Liver (tissue), 9 donors: ENCODE results near the gene SHOX. TPM values are rescaled to one million over a fixed set of nuclear protein-coding genes. Genes with fewer than 3 reads are reported as not detected.

Experiments used
- DNase-seq: peaks from one replicate; pipeline ENCODE4 v3.0.0-alpha.2; 2017; ENCODE audit warnings: low spot score
- H3K27ac ChIP-seq, 2 donors: one replicate each; pipeline ENCODE4 v1.7.0; 2013; ENCODE audit warnings: inconsistent platforms in 2 of 2, low read length in 2 of 2, control low read depth in 1 of 2, low read depth in 1 of 2, mild to moderate bottlenecking in 1 of 2
- H3K27me3 ChIP-seq, 4 donors: one replicate each; pipeline versions ENCODE4 v1.6.1 to v1.7.0; 2013; ENCODE audit warnings: low read length in 3 of 4, inconsistent platforms in 1 of 4, mild to moderate bottlenecking in 1 of 4, moderate library complexity in 1 of 4; ENCODE audit not compliant: control insufficient read depth in 4 of 4, insufficient read depth in 4 of 4
- H3K36me3 ChIP-seq, 4 donors: one replicate each; pipeline versions ENCODE4 v1.6.1 to v1.7.0; 2013; ENCODE audit warnings: low read length in 3 of 4, mild to moderate bottlenecking in 3 of 4, low read depth in 1 of 4, moderate library complexity in 1 of 4; ENCODE audit not compliant: control insufficient read depth in 4 of 4, insufficient read depth in 3 of 4
- H3K4me1 ChIP-seq, 4 donors: one replicate each; pipeline versions ENCODE4 v1.6.1 to v1.7.0; 2013; ENCODE audit warnings: low read length in 3 of 4, mild to moderate bottlenecking in 3 of 4, moderate library complexity in 1 of 4; ENCODE audit not compliant: control insufficient read depth in 4 of 4, insufficient read depth in 4 of 4
- H3K4me3 ChIP-seq, 3 donors: one replicate each; pipeline versions ENCODE4 v1.6.1 to v1.7.0; 2013; ENCODE audit warnings: low read length in 3 of 3, control low read depth in 1 of 3, low read depth in 1 of 3, mild to moderate bottlenecking in 1 of 3
- H3K9ac ChIP-seq, 2 donors: one replicate each; pipeline ENCODE4 v1.7.0; 2013; ENCODE audit warnings: low read length in 2 of 2, mild to moderate bottlenecking in 2 of 2, moderate library complexity in 2 of 2, control low read depth in 1 of 2, low read depth in 1 of 2
- H3K9me3 ChIP-seq, 4 donors: one replicate each; pipeline versions ENCODE4 v1.6.1 to v1.7.0; 2013; ENCODE audit warnings: low read length in 3 of 4; ENCODE audit not compliant: control insufficient read depth in 4 of 4
- EGR1 ChIP-seq, 2 donors: IDR thresholded peaks; 2 replicates each; pipeline ENCODE4 v1.6.1; 2016 to 2018; ENCODE audit warnings: antibody characterized with exemption in 2 of 2, low read depth in 2 of 2
- FOXA1 ChIP-seq: IDR thresholded peaks from 2 replicates; pipeline ENCODE4 v1.6.1; 2016; ENCODE audit warnings: antibody characterized with exemption
- FOXA2 ChIP-seq: IDR thresholded peaks from 2 replicates; pipeline ENCODE4 v1.6.1; 2016; ENCODE audit warnings: antibody characterized with exemption
- GABPA ChIP-seq, 2 donors: IDR thresholded peaks in 1 of 2; conservative IDR thresholded peaks in 1 of 2; 2 replicates each; pipeline ENCODE4 v1.6.1; 2016; ENCODE audit warnings: antibody characterized with exemption in 2 of 2, mild to moderate bottlenecking in 1 of 2, moderate library complexity in 1 of 2
- HNF4A ChIP-seq, 2 donors: conservative IDR thresholded peaks; 2 replicates each; pipeline ENCODE4 v1.6.1; 2016; ENCODE audit warnings: antibody characterized with exemption in 2 of 2, mild to moderate bottlenecking in 2 of 2
- HNF4G ChIP-seq: IDR thresholded peaks from 2 replicates; pipeline ENCODE4 v1.6.1; 2016; ENCODE audit warnings: antibody characterized with exemption
- JUND ChIP-seq, 2 donors: IDR thresholded peaks; 2 replicates each; pipeline ENCODE4 v1.6.1; 2016; ENCODE audit warnings: antibody characterized with exemption in 2 of 2
- NR2F2 ChIP-seq: IDR thresholded peaks from 2 replicates; pipeline ENCODE4 v1.6.1; 2016; ENCODE audit warnings: antibody characterized with exemption
- RAD21 ChIP-seq, 2 donors: IDR thresholded peaks; 2 replicates each; pipeline ENCODE4 v1.6.1; 2016; ENCODE audit warnings: antibody characterized with exemption in 2 of 2, mild to moderate bottlenecking in 2 of 2
- RXRA ChIP-seq, 2 donors: IDR thresholded peaks; 2 replicates each; pipeline ENCODE4 v1.6.1; 2017 to 2018; ENCODE audit warnings: antibody characterized with exemption in 2 of 2, mild to moderate bottlenecking in 1 of 2
- SP1 ChIP-seq: IDR thresholded peaks from 2 replicates; pipeline ENCODE4 v1.6.1; 2018; ENCODE audit warnings: antibody characterized with exemption, mild to moderate bottlenecking
- TAF1 ChIP-seq: conservative IDR thresholded peaks from 2 replicates; pipeline ENCODE4 v1.6.1; 2016; ENCODE audit warnings: antibody characterized with exemption, mild to moderate bottlenecking
- YY1 ChIP-seq: IDR thresholded peaks from 2 replicates; pipeline ENCODE4 v1.6.1; 2016; ENCODE audit warnings: antibody characterized with exemption, mild to moderate bottlenecking
- WGBS: extraction: QIAGEN DNeasy Blood & Tissue Kit; methylation state at CpG from one replicate; pipeline ENCODE4 v1.1.7; 2013; 5-methylcytosine and 5-hydroxymethylcytosine counted together
- polyA plus RNA-seq, 2 donors: library from polyadenylated mRNA; stranded (reverse) in 1 of 2; unstranded in 1 of 2; fragments of 200-250 nt in 1 of 2; fragments of >200 nt in 1 of 2; fragmentation: Nextera tagmentation in 1 of 2; extraction: Ambion mirVana in 1 of 2; gene quantifications; one replicate each; pipeline versions ENCODE4 v1.2.1 to v1.2.3, GENCODE V29; 2013 to 2015
- total RNA-seq, 2 donors: library from RNA; depleted of rRNA; stranded (reverse); fragments of >200 nt; gene quantifications; one replicate each; pipeline ENCODE4 v1.2.3, GENCODE V29; 2014
- TF ChIP-seq, protein P1 (sequence below): IDR thresholded peaks from 2 replicates; pipeline ENCODE4 v1.6.1; 2016; ENCODE audit warnings: antibody characterized with exemption
- TF ChIP-seq, protein P2 (sequence below): IDR thresholded peaks from 2 replicates; pipeline ENCODE4 v1.6.1; 2016; ENCODE audit warnings: antibody characterized with exemption
- TF ChIP-seq, protein P3 (sequence below): IDR thresholded peaks from 2 replicates; pipeline ENCODE4 v1.6.1; 2016; ENCODE audit warnings: antibody characterized with exemption, mild to moderate bottlenecking
- TF ChIP-seq, protein P4 (sequence below): fragments of 150-350 bp; IDR thresholded peaks from 2 replicates; pipeline ENCODE4 v1.5.1; 2017; ENCODE audit warnings: improper control_type of control experiment, low read depth, low read length; ENCODE audit not compliant: missing input control
- TF ChIP-seq, protein P5 (sequence below): IDR thresholded peaks from 2 replicates; pipeline ENCODE4 v1.6.1; 2016; ENCODE audit warnings: antibody characterized with exemption
- donor health status: healthy.
- donor health status: healthy.
- donor health status: healthy.
- donor health status: healthy.
- donor health status: healthy.

The SHOX gene
- total and polyA plus RNA-seq, 4 donors = not detected

DNA sequence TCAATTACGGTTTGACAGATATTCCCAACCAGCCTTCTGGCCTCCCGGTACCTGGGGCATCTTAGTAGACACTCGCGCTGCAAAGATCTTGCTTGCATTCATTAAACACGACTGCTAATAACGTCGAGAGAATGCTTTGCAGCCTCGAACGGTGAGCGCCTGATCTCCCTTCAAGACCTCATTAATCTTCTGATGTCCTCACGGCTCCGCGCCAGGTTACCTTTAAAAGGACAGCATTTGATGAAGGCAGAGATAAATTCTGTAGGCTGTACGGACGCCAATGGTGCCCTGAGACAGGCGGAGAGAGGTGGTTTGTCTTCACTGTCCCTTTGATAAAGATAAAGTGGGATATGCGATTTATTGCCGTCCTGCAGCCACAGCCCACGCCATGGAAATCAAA is 64.2 kb downstream of the SHOX start:
- no peak overlapping the region for H3K9ac ChIP-seq
- 83% methylated on average over 19 of the region's 19 CpGs for WGBS
- no peak for DNase-seq
- no peak overlapping the region for H3K4me3 ChIP-seq
- H3K27ac ChIP-seq = no peak overlapping the region
- TF ChIP-seq, protein P1, sequence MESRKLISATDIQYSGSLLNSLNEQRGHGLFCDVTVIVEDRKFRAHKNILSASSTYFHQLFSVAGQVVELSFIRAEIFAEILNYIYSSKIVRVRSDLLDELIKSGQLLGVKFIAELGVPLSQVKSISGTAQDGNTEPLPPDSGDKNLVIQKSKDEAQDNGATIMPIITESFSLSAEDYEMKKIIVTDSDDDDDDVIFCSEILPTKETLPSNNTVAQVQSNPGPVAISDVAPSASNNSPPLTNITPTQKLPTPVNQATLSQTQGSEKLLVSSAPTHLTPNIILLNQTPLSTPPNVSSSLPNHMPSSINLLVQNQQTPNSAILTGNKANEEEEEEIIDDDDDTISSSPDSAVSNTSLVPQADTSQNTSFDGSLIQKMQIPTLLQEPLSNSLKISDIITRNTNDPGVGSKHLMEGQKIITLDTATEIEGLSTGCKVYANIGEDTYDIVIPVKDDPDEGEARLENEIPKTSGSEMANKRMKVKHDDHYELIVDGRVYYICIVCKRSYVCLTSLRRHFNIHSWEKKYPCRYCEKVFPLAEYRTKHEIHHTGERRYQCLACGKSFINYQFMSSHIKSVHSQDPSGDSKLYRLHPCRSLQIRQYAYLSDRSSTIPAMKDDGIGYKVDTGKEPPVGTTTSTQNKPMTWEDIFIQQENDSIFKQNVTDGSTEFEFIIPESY = no peak
- no peak for TF ChIP-seq SP1
- TF ChIP-seq YY1 = no peak
- TF ChIP-seq NR2F2 = no peak
- TF ChIP-seq EGR1 (IDR thresholded peaks at IDR 0.05; ENCODE audit: low read depth in 2 of 2) = no peak
- no peak for TF ChIP-seq GABPA (IDR thresholded peaks at IDR 0.05 in 1 of 2, conservative IDR thresholded peaks at IDR 0.05 in 1 of 2)
- TF ChIP-seq TAF1 = no peak
- no peak for TF ChIP-seq FOXA2
- TF ChIP-seq, protein P2, sequence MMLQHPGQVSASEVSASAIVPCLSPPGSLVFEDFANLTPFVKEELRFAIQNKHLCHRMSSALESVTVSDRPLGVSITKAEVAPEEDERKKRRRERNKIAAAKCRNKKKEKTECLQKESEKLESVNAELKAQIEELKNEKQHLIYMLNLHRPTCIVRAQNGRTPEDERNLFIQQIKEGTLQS = no peak
- TF ChIP-seq, protein P3, sequence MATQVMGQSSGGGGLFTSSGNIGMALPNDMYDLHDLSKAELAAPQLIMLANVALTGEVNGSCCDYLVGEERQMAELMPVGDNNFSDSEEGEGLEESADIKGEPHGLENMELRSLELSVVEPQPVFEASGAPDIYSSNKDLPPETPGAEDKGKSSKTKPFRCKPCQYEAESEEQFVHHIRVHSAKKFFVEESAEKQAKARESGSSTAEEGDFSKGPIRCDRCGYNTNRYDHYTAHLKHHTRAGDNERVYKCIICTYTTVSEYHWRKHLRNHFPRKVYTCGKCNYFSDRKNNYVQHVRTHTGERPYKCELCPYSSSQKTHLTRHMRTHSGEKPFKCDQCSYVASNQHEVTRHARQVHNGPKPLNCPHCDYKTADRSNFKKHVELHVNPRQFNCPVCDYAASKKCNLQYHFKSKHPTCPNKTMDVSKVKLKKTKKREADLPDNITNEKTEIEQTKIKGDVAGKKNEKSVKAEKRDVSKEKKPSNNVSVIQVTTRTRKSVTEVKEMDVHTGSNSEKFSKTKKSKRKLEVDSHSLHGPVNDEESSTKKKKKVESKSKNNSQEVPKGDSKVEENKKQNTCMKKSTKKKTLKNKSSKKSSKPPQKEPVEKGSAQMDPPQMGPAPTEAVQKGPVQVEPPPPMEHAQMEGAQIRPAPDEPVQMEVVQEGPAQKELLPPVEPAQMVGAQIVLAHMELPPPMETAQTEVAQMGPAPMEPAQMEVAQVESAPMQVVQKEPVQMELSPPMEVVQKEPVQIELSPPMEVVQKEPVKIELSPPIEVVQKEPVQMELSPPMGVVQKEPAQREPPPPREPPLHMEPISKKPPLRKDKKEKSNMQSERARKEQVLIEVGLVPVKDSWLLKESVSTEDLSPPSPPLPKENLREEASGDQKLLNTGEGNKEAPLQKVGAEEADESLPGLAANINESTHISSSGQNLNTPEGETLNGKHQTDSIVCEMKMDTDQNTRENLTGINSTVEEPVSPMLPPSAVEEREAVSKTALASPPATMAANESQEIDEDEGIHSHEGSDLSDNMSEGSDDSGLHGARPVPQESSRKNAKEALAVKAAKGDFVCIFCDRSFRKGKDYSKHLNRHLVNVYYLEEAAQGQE = no peak
- TF ChIP-seq FOXA1 = no peak
- no peak for TF ChIP-seq JUND (IDR thresholded peaks at IDR 0.05)
- no peak for TF ChIP-seq HNF4G
- TF ChIP-seq RXRA (IDR thresholded peaks at IDR 0.05) = no peak
- TF ChIP-seq RAD21 (IDR thresholded peaks at IDR 0.05) = no peak
- TF ChIP-seq, protein P4, sequence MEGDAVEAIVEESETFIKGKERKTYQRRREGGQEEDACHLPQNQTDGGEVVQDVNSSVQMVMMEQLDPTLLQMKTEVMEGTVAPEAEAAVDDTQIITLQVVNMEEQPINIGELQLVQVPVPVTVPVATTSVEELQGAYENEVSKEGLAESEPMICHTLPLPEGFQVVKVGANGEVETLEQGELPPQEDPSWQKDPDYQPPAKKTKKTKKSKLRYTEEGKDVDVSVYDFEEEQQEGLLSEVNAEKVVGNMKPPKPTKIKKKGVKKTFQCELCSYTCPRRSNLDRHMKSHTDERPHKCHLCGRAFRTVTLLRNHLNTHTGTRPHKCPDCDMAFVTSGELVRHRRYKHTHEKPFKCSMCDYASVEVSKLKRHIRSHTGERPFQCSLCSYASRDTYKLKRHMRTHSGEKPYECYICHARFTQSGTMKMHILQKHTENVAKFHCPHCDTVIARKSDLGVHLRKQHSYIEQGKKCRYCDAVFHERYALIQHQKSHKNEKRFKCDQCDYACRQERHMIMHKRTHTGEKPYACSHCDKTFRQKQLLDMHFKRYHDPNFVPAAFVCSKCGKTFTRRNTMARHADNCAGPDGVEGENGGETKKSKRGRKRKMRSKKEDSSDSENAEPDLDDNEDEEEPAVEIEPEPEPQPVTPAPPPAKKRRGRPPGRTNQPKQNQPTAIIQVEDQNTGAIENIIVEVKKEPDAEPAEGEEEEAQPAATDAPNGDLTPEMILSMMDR = no peak
- no peak for TF ChIP-seq HNF4A (conservative IDR thresholded peaks at IDR 0.05)
- TF ChIP-seq, protein P5, sequence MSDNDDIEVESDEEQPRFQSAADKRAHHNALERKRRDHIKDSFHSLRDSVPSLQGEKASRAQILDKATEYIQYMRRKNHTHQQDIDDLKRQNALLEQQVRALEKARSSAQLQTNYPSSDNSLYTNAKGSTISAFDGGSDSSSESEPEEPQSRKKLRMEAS = no peak
- H3K4me1 ChIP-seq = no peaks in the 10 kb centered on the region
- H3K9me3 ChIP-seq = peaks cover 2 to 8% (median 4%) of the 10 kb centered on the region in 4 donors
- H3K36me3 ChIP-seq = no peaks in the 10 kb centered on the region
- H3K27me3 ChIP-seq = no peaks in the 10 kb centered on the region
